ENCODE results near the gene CSF3.

The CSF3 gene

DNA sequence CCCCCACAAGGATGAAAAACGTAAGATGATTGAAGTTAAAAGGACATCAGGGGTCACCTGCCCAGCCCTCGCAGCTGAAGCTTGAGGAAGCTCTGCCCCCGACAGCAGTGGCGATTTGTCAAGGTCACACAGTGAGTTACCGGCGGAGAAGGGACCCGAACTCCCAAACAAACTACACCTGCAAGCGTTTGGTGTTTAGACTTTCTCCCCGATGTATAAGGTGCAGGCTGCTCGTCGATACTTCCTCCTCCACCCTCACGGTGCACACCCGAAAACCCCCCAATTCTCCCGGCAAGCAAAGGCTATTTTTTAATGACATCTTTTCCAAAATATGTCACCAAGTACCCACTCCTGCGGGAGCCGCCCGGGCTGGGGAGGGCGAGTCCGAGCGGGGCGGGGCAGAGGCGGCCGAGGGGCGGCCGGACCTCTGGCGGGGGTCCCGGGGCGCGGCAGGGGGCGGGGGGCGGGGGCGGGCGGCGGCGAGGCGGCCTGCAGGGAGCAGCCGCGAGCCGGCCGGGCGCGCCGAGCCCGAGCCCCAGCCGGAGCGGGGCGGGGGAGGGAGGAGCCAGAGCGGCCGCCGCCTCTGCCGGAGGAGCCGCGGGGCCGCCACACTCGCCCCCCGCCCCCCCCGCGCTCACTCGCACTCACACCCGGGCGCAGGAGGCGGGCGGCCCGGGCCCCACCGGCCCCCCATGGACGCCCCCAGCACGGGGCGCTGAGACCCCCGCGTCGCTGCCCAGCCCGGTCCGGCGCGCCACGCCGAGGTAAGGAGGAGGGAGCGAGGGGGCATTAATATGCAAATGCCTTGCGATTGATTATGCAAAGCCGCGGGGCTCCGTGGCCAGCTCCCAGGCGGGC lies 47.3 kb downstream of the CSF3 start, which contains the start of gene THRA:
TSS of gene THRA (plus strand) at position 637 of the 858 bp plus-strand sequence. CDS start 11,524 bp downstream, outside the sequence.
- peak; percentile 73 for DNase-seq

- DNase-seq: peak; percentile 23
Observed at GRCh38 chr17:40063187-40063771, 48.0 kb downstream of the CSF3 start.

GRCh38 chr17:40063901-40064531 lies 48.8 kb downstream of the CSF3 start:
- peak; percentile 18 for DNase-seq

DNA sequence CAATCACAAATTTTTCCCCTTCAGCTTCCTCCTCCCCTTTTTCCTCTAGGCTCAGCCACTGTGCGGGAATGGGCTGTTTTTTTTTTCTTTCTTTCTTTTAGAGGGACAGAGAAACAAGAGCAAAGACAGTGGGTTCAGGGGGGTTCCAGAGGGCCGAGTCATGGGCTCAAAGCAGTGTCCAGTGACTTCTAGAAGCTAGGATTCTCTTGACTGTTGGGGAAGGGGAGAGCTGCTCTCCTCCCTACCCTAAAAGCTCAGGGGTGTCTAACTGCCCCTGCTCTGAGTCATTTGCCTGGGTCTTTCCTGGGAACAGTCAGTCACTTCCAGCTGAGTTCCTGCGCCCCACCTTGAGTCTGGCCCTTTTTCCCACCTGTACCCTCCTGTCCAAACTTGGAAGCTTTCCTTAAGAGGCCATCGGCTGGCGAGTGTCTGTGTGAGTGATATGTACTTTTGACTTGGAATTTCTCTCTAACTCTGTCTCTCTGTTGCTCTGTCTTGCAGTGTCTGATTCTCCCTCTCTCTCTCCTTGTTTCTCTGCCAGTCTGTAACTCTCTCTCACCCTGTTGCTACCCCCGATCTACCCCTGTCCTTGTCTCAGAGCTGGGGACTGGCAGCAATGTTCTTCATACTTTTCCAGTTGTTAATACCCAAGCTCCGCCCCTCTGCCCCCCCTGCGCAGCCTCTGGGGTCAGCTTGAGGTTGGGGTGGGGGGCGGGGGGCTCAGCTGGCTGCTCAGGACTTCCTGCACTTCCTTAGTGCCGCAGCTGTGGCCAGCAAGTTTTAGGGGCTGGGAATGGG lies 49.9 kb downstream of the CSF3 start:
- no peak for DNase-seq

GRCh38 chr17:40065769-40066510 lies 50.7 kb downstream of the CSF3 start:
- DNase-seq: no peak
